Dermis blood vessel endothelial cell (primary cell): ENCODE data around the gene DGLUCY. TPM values are rescaled to one million over a fixed set of nuclear protein-coding genes. Genes with fewer than 3 reads are reported as not detected.
"Not testable (repeated sequence)": the region's sequence is repeated elsewhere in the genome, so short reads cannot be mapped to it uniquely, and the experiment has no call there.

ENCODE experiments used
- DNase-seq: peaks from one replicate; pipeline ENCODE4 v3.0.0; 2010
- total RNA-seq: library from RNA; depleted of rRNA; stranded (reverse); fragments of >200 nt; gene quantifications from 2 replicates; pipeline ENCODE4 v1.2.3, GENCODE V29; 2014

The DGLUCY gene
- total RNA-seq, 1 donor from 2014 or later = 81.5 TPM

DNA sequence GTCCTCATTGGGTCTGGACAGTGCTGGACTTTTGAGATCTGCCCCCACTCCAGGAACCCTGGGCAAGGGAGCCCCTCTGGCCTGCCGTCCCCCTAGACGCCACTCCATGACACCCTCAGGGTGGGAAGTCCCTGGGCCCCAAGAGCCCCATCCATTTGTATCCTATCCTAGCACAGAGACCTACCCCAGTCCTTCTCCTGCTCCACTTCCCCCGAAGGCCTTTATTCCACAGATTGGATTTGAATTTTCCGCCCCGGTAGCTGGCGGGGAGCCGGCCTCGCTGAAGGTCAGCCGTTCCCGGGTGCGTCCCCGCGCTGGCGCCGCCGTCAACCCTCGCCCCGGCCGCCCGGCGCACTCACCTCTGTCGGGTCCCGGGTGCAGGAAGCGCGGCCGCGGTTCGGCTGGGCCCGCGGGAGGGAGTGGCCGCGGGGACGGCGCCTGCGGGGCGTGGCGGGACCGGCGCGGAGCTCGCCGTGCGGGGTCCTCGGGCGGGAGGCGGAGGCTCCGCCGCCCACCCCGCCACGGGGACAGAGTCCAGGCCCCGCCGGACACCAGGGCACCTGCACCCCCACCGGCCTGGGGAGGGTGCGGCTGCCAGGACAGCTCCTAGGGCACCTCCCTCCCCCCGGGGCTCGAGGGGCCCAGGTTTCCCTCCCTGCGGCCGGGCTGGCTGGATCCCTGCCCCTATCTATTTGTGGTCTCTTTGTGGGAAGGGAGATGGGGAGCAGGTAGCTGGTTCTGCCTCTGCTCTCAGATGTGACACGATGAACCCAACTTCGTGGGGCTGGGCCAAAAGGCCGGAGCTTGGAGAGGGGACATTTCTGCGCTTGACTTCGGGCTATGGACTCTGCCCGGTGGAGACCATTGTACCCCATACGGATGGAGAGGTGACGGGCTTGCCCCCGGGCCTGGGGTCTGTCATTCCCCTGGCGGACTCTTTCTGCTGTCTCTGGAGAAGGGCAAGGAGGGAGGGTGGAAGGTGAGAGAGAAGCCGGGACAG lies 150.6 kb downstream of the DGLUCY start:
- peak; percentile 35 for DNase-seq

DNA sequence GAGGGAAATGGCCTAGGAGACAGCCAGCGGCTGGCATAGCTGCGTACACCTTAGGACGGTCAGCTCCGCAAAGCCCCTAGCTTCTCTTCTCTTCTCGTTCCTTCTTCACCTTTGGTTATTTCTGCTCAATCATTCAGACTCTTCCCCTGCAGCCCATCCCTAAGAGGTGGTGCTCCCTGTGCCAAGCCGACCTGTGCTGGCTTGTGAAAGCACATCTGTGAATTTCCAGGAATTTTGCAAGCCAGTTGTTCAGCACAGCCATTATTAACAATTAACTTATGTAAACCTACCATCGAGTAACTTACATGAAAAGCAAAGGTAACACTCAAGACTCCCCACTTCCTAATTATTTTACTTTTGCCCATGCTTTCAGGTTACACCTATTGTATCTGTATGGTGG lies 151.5 kb downstream of the DGLUCY start:
- DNase-seq = no peak

DNA sequence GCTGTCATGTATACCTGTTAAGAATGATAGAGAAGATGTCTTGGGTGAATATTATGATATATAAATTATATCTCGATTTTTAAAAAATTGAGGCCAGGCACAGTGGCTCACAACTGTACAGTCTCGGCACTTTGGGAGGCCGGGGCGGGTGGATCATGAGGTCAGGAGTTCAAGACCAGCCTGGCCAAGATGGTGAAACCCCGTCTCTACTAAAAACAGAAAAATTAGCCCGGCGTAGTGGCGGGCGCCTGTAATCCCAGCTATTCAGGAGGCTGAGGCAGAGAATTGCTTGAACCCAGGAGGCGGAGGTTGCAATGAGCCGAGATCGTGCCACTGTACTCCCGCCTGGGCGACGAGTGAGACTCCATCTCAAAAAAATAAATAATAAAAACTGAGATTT lies 152.4 kb downstream of the DGLUCY start:
- not testable (repeated sequence) for DNase-seq

DNA sequence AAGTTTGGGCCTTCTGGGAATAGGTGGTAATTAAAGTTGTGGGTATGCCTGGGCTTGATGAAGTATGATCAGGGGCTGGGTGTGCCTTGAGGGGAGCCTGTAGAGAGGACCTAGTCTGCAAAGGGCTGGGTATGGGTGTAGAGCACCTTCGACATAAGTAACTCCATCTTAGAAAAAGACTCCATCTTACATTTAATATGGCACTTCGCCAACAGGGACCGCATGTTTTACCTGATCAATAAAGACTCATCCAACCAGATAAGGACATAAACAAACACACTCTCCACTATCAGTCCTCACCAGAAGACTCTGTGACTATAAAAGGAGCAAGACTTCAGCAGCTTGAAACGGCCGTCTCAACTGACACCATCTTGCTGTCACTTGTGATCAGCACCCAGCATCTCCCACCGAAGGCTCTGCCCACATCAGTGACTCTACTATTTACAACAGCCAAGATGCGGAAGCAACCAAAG lies 154.1 kb downstream of the DGLUCY start:
- no peak for DNase-seq

DNA sequence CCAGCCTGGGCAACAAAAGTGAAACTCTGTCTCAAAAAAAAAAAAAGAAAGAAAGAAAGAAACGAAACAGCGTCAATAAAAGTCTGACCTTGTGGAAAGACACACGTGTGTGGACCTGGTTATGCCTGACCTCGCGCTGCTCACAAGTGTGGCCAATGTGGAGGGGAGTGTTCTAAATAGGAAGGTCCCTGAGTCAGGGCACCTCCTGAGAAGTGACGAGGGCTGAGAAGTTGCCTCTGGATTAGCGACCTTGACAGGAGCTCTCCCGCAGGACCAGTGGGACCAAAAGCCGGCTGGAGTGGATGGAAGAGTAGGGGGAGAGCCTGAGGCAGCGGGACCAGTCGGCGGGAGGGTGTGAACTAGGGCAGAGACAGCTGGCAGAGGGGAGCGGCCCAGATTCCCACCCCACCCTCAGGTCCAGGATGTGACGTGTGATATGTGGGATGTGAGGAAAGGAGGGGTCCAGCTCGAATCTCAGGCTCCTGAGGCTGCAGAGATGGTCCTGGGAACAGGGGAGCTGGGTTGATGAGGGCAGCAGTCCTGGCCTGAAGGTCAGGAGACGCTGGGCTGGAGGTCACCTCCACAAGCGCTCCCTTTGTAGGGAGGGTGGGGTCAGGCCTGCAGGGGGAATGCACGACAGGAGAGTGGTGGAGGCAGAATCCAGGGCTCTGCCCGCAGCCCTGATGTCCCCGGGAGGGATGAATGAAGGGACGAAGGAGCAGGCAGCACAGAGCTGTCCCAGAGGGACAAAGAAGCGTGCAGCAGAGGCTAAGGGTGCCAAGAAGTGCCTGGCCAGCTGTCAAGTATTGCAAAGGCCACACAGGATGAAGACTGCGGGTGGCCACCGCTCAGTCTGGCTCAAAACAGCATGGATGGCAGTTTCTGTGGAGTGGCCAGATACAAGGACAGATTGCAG lies 155.5 kb downstream of the DGLUCY start:
- no peak for DNase-seq

DNA sequence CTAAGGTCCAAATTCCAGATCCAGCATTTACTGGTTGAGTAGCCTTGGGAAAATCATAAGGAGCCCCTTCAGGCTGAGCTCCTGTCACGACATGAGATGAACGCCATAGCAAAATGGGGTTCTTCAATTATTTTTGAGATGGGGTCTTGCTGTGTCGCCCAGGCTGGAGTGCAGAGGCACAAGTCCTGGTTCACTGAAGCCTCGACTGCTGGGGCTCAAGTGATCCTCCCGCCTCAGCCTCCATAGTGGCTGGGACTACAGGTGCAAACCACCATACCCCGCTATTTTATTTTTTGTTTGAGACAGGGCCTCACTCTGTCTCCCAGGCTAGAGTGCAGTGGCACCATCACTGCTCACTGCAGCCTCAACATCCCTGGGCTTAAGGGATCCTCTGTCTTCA lies 156.3 kb downstream of the DGLUCY start:
- DNase-seq = no peak

DNA sequence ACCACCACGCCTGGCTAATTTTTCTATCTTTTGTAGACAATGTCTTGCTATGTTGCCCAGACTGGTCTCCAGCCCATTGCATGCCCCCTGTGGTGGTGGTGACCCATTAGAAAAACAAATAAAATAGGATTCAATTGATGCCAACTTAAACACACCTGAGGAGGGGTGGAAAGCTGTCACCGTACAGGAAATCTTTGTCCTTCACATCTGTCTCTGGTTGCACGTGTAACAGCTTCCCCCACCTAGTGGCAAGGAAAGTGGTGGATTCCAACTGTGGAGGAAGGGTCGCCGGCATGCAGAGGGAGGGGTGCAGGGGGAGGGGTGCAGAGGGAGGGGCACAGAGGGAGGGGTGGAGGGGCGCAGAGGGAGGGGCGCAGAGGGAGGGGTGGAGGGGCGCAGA lies 156.7 kb downstream of the DGLUCY start:
- no peak for DNase-seq

DNA sequence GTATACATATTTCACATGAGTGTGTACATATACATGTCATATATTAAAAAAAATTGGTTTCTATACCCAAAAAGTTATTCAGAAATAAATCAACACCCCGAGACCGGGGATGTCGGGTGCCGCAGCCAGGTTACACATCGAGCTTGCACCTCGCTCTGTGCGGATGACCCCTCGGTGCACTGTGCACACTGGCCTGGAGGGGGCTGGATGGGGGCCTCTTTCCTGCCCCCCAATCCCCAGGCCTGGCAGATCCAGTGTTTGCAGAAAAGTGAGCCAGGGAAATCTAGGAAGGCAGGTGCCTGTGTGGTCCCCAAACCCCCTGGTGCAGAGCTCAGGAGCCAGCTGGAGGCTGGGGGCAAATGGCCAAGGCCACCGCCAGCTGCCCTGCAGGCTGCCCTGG lies 157.8 kb downstream of the DGLUCY start:
- no peak for DNase-seq

DNA sequence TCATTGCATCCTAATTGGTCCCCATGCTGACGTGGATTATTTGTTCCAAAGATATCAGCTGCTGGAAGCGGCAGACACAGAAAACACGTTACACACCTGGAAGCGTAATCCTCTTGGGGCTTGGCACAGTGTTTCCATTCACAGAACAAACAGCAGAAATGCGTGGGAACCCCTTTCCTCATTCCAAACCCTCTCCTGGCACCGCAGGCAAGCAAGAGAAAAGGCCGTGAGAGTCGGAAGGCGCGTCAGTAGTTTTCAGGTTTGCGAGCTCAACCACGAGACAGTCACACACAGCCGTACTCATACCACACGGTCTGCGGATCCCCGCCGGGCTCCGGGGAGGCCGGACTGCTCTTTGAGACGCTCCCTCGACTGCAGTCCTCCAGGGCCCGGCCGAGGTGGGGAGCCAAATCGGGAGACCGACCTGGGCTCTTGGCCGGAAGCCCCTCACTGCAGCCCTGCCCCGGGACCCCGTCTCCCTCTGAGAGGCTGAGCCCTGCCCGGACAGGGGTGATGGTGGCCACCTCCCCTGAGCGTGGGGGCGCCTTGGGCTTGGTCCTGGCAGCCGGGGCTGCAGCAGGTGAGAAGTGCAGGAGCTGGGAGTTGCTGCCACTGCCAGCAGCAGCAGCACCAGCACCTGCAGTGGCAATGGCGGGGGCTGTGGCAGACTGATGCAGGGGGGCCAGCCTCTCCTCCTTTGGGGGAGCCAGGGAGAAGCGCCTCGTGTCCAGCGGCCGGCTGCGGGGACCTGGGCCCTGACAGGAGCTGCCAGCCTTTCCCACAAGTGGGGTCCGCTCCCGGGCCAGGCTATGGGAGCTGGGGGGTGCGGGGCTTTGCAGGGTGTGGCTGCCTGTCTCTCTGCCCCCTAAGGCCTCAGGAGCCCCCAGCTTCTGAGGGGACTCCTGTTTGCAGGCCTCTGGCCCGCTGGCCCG lies 158.7 kb downstream of the DGLUCY start:
- no peak for DNase-seq

DNA sequence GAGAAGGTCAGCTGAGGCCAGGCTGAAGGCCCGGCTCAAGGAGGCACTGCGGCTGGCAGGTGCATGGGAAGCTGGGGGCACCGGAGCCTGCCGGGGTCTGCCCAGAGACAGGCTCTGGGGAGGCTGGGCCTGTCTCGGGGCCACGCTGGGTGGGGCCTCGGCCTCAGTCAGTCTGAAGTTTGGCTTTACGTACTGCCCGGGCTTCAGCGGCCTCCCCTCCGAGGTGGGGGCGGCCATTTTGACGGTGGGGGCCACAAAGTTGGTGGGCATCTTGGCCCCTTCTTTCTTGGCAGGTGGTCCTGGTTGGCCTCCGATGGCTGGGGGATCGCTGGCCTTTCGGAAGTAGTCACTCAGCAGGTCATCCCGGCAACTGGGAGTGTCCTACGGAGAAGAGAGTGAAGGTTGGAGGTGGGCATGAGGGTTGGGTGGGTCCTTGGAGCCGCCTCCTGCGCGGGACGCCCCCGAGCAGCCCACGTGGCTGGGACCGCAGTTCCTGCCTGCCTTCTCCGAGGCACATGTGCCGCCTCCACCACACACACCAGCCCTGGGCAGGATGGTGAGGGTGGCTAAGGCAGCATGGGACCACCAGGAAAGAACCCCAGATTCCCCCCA lies 159.5 kb downstream of the DGLUCY start:
- no peak for DNase-seq

DNA sequence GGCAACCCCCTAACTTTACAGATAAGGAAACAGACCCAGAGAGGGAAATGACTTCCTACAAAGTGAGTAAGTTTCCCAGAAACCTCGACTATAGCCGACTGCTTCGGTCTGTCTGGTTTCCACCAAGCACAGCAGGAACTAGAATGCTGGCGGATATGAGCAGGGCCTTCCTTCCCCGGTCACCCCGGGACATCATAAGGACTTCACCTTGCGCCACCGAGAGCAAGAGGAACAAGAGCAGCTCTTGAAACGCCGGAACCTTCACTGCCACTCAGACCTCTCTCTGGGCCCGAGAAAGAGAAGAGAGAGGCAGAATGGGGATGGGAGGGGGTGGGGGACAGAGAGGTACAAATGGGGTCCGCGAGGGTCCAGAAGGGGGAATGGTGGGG lies 160.0 kb downstream of the DGLUCY start:
- DNase-seq = no peak

DNA sequence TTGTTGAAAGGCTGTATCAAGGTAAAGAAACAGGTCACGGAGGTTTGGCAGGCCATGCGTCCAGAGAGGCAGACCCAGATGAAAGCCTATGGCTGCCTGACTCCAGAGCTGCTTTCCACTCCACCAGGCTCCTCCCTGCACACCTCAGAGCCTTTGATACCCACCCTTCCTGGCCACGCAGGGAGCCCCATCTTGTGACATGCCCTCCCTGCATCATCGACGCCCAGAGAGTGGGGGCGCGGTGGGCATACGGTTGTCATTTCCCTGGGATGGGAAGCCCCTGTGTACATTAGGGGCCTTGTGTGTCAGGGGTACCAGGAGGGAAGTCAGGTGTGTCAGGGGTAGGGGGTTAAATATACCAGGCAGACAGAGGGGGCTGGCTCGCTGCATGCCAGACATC lies 160.9 kb downstream of the DGLUCY start:
- DNase-seq = no peak

Other genes starting within 250 kb of the DGLUCY start
- 3.1 and 6.1 TPM in 2 replicates for gene RPS6KA5, start 53.4 kb upstream of the DGLUCY start, total RNA-seq
- gene GPR68, start 130.6 kb downstream of the DGLUCY start, total RNA-seq = 0.74 and 1.2 TPM in 2 replicates